NB4 (cell line): ENCODE results near the gene ALOX12B.

Experiments used
- DNase-seq: peaks from one replicate; pipeline ENCODE4 v3.0.0; 2010; ENCODE audit warnings: low read depth
- H3K4me3 ChIP-seq: one replicate; pipeline ENCODE4 v1.5.1; 2011; ENCODE audit warnings: mild to moderate bottlenecking, low read depth, low read length, moderate library complexity
- MYC ChIP-seq: IDR thresholded peaks from 2 replicates; pipeline ENCODE4 v1.6.1; 2011; ENCODE audit warnings: low read depth, low read length
- POLR2A ChIP-seq: IDR thresholded peaks from 2 replicates; pipeline ENCODE4 v1.6.1; 2011; ENCODE audit warnings: mild to moderate bottlenecking; ENCODE audit not compliant: insufficient read length; ENCODE audit errors: extremely low read depth
- TF ChIP-seq, protein P1 (sequence below): IDR thresholded peaks from 2 replicates; pipeline ENCODE4 v1.6.1; 2011; ENCODE audit warnings: low read depth, low read length
- TF ChIP-seq, protein P2 (sequence below): IDR thresholded peaks from one replicate; pipeline ENCODE4 v1.5.1; 2012; ENCODE audit warnings: low read depth, low read length

The ALOX12B gene

DNA sequence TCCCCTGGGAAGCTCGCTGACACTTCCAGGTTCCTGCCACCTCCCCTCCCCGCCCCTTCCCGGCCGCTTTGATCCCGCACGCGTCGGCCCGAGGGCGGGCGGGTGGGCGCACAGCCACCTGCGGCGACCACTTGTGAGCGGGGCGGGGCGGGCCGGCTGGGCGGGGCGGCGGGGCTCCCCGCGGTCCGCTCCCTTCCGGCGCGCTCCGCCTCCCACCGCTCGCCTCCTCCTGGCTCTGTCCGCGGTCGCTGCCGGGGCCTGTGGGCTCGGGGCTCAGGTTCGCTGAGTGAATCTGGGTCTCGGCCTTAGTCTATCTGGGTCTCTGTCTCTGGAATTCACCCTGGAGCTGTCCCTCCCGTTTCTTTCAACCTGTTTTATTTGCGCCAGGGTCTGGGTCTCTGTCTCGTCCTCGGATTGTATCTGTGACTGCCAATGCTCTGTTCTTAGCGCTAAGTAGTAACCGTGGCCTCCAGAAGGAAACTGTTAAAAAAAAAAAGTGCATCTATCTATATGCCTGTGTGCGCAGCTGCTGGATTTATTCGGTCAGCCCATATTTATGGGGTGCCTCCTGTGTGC lies 39.1 kb upstream of the ALOX12B start:
- peak overlapping the region; percentile 60 for H3K4me3 ChIP-seq
- TF ChIP-seq POLR2A = no peak
- TF ChIP-seq, protein P1, sequence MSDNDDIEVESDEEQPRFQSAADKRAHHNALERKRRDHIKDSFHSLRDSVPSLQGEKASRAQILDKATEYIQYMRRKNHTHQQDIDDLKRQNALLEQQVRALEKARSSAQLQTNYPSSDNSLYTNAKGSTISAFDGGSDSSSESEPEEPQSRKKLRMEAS = no peak
- TF ChIP-seq, protein P2, sequence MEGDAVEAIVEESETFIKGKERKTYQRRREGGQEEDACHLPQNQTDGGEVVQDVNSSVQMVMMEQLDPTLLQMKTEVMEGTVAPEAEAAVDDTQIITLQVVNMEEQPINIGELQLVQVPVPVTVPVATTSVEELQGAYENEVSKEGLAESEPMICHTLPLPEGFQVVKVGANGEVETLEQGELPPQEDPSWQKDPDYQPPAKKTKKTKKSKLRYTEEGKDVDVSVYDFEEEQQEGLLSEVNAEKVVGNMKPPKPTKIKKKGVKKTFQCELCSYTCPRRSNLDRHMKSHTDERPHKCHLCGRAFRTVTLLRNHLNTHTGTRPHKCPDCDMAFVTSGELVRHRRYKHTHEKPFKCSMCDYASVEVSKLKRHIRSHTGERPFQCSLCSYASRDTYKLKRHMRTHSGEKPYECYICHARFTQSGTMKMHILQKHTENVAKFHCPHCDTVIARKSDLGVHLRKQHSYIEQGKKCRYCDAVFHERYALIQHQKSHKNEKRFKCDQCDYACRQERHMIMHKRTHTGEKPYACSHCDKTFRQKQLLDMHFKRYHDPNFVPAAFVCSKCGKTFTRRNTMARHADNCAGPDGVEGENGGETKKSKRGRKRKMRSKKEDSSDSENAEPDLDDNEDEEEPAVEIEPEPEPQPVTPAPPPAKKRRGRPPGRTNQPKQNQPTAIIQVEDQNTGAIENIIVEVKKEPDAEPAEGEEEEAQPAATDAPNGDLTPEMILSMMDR = no peak
- peak; percentile 49 for DNase-seq

DNA sequence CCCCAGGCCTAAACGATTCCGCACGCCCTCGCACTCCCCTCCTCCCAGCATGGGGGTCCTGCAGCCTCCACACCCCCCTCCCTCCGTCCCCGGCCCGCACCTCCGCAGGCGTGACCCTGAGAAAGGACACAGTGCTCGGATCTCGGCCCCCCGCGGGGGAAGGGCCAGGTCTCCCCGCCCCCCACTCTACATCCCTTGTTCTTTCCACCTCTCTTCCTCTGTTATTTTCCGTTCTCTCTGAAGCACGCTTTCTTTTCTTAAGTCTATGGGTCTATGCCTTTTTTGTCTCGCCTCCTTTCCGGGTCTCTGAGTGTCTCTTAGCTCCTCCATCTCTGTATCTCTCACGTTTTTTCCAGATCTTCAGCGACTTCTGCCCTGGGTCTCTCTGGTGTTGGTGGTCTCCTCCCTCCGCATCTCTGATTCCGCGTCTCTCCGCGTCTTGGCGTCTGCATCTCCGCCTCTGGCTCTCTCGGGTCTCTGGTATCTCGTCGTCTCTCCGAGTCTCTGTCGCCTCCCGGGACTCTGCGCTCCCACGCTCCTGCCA lies 38.5 kb upstream of the ALOX12B start:
- peak; percentile 41 for DNase-seq
- H3K4me3 ChIP-seq = peak overlapping the region; percentile 58
- TF ChIP-seq, protein P2 = no peak
- TF ChIP-seq MYC (no peak), POLR2A (no peak)
- TF ChIP-seq, protein P1 = no peak

DNA sequence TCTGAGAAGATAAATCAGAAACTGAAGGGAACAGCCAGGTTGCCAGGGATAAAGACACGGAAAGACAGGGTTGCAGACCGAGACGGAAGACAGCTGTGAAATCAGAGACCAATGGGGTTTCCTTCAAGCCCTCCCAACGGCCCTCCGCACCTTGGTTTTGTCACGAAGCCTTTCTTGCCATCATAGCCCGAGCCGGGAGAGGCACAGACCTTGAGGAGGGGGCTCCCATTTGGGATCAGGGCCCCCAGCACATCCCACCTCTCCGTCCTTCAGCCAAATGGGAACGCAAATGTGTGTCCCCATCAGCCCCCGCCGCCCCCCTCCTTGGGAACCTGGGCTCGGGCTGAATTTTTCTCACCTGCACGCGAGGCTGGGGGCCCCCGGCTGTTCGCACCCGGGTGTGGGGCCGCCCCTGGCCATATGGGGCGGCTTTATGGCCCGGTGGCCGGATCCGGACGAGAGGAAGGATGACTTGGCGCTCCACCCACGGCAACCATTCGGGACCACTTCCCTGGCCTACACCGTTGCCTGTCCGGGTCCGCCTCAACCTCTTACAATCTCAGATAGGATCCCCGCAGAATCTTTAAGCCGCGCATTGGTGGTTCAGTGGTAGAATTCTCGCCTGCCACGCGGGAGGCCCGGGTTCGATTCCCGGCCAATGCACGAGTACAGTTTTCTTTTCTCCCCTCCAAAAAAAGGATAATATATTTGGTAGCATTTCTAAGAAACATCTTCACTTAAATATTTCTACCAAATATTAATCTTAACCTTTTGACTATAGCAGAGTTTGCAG lies 37.8 kb upstream of the ALOX12B start:
- TF ChIP-seq, protein P1 = peak; percentile 24; the same call in 1 of the 2 replicates
- TF ChIP-seq, protein P2 = no peak
- TF ChIP-seq POLR2A (no peak), MYC (0 out of 2 replicates have a peak, but pooled peaks have one; percentile 25)
- H3K4me3 ChIP-seq = peak overlapping the region; percentile 58
- DNase-seq = peak; percentile 67

DNA sequence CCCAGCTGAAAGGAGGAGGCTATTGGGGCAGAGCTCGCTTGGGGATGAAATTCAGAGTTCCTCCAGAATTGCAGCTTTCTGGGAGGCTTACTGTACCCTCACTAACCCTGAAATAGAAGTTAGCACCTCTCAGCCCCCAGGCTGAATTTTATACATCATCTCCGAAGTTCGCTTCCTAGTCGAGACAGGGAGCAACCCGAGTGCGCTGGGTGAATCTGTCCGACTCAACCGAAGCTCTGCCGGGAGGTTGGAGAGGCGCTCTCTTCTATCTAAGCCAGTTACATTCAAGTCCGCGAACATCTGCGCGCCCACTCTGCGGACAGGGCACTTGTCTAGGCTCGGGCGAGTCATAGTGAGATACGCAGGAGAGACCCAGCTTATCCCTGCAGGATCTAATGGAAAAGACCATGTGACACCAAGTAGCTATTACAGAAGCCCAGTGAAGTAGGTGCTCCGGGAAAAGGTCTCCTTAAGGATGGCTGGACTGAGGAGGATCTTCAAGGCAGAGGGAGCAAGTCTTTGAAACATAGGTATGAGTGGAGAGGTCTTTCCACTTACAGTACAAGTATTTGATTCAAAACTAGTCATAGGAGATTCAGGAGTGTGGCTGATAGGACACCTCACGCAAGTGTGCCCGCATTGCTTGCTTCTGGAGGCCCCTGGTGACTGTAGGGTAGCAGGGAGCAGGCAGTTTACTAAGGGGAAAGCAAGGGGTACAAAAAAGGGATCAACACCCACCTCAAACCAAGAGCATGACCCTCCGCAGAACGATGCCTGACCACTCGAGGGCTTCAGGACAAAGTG lies 37.0 kb upstream of the ALOX12B start:
- TF ChIP-seq, protein P1 = no peak
- TF ChIP-seq, protein P2 = no peak
- no peak for TF ChIP-seq POLR2A
- TF ChIP-seq MYC = no peak
- DNase-seq = peak; percentile 9
- H3K4me3 ChIP-seq = no peak overlapping the region

DNA sequence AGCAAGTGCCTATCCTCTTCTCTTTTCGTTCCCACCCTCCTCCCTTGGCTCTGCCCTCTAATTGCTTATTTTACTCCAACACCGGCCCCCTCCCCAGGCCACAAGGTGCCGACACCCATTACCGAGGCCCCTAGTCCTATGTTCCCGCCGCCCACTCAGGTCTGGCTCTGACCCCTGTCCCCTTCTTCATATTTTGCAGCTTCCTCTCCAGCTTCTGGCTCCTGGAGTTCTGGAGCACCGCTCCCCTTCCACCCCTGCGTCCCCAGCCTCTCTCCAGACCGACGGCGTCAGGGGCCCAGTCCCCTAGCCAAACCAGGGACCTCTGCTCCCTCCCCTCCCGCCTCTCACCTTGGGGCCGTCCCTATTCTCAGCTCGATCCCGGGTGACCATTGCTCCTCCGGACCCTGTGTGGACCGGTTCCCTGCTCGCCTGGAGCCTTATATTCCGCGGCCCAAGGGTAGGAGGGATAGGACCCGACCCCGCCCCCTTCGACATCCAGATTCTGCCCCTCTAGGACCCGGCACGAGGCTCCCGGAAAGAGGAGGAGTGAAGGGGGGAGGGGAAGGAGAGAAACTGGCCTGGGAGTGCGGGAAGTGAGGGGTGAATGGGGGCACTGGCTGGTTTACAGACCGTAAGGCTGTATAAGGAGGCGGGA lies 36.3 kb upstream of the ALOX12B start, which contains the start of gene HES7:
TSS of gene HES7 (minus strand) at position 412 of the 655 bp plus-strand sequence. CDS start at position 390, 22 bp downstream.
- no peak for TF ChIP-seq MYC
- TF ChIP-seq, protein P2 = no peak
- TF ChIP-seq, protein P1 = no peak
- no peak for TF ChIP-seq POLR2A
- no peak within 1 kb of the TSS for H3K4me3 ChIP-seq
- peak; percentile 14 for DNase-seq
